Nephron (organoid): Measurements from ENCODE around the gene MOV10L1.

Source experiments
- H3K27ac Mint-ChIP-seq, 3 experiments: 2 replicates each; pipeline ENCODE4 v1.8.0; 2020; ENCODE audit warnings: mixed read lengths in 3 of 3, mild to moderate bottlenecking in 2 of 3, moderate library complexity in 1 of 3
- H3K27me3 Mint-ChIP-seq: 2 replicates; pipeline ENCODE4 v1.8.0; 2021; ENCODE audit warnings: low read depth, mild to moderate bottlenecking, moderate library complexity, mixed read lengths
- H3K36me3 Mint-ChIP-seq: 2 replicates; pipeline ENCODE4 v1.8.0; 2020; ENCODE audit warnings: low read depth, mixed read lengths
- H3K4me1 Mint-ChIP-seq: 2 replicates; pipeline ENCODE4 v1.8.0; 2020; ENCODE audit warnings: mixed read lengths
- H3K4me3 Mint-ChIP-seq, 3 experiments: 2 replicates each; pipeline ENCODE4 v1.8.0; 2020; ENCODE audit warnings: mild to moderate bottlenecking in 3 of 3, mixed read lengths in 3 of 3, moderate library complexity in 2 of 3
- H3K9me3 Mint-ChIP-seq: 2 replicates; pipeline ENCODE4 v1.8.0; 2020; ENCODE audit warnings: mixed read lengths
- TF ChIP-seq, protein P1 (sequence below), 3 experiments: fragments of 200-600 bp; sonication (generic); IDR thresholded peaks; one replicate each; pipeline ENCODE4 v1.5.0; 2021; ENCODE audit warnings: antibody characterized with exemption in 3 of 3; ENCODE audit not compliant: unreplicated experiment in 3 of 3

The MOV10L1 gene

DNA sequence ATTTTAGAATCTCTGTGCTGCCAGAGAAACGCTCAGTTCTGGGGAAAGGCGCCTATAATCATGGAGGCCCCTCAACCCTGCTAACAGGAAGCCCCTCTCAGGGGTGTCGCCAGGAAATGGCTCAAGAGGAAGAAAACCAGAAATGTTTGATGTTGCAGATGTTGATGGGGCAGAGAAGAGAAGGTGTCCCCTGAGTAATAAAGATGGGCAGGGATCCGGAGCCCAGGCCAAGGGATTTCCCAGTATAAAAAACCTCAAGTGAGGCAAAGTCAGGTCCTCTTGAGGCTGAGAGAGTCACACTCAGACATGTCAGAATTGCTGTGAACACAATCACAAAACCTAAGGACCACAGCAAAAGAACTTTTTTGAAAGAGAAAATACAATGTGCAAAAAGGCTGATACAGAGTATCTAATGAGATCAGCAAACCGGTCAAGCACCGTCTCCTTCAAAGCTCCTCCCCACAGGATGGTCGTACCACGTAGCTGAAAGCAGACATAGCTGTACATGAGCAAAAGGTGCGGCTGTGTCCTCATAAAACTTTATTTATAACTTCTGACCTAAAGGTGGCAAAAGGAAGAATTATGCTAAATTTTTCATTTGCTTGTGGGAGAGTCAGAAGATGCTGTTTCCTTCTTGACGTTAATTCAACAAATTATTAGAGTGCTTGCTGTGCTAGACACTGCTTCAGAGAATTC lies 12.2 kb downstream of the MOV10L1 start:
- Mint-ChIP-seq H3K4me3 (no peak overlapping the region), H3K9me3 (no peaks in the 10 kb centered on the region), H3K27me3 (peaks cover 11% of the 10 kb centered on the region), H3K36me3 (no peaks in the 10 kb centered on the region), H3K4me1 (peaks cover 7% of the 10 kb centered on the region), H3K27ac (no peak overlapping the region)
- TF ChIP-seq, protein P1, sequence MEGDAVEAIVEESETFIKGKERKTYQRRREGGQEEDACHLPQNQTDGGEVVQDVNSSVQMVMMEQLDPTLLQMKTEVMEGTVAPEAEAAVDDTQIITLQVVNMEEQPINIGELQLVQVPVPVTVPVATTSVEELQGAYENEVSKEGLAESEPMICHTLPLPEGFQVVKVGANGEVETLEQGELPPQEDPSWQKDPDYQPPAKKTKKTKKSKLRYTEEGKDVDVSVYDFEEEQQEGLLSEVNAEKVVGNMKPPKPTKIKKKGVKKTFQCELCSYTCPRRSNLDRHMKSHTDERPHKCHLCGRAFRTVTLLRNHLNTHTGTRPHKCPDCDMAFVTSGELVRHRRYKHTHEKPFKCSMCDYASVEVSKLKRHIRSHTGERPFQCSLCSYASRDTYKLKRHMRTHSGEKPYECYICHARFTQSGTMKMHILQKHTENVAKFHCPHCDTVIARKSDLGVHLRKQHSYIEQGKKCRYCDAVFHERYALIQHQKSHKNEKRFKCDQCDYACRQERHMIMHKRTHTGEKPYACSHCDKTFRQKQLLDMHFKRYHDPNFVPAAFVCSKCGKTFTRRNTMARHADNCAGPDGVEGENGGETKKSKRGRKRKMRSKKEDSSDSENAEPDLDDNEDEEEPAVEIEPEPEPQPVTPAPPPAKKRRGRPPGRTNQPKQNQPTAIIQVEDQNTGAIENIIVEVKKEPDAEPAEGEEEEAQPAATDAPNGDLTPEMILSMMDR (IDR thresholded peaks at IDR 0.05; ENCODE audit: unreplicated experiment in 3 of 3): no peak

GRCh38 chr22:50102946-50103345 lies 13.1 kb downstream of the MOV10L1 start:
- H3K27ac Mint-ChIP-seq: no peak overlapping the region
- H3K4me1 Mint-ChIP-seq: peaks cover 7% of the 10 kb centered on the region
- H3K4me3 Mint-ChIP-seq: no peak overlapping the region
- H3K27me3 Mint-ChIP-seq: peaks cover 14% of the 10 kb centered on the region
- TF ChIP-seq, protein P1 (IDR thresholded peaks at IDR 0.05; ENCODE audit: unreplicated experiment in 3 of 3): no peak
- H3K36me3 Mint-ChIP-seq: no peaks in the 10 kb centered on the region
- no peaks in the 10 kb centered on the region for H3K9me3 Mint-ChIP-seq

DNA sequence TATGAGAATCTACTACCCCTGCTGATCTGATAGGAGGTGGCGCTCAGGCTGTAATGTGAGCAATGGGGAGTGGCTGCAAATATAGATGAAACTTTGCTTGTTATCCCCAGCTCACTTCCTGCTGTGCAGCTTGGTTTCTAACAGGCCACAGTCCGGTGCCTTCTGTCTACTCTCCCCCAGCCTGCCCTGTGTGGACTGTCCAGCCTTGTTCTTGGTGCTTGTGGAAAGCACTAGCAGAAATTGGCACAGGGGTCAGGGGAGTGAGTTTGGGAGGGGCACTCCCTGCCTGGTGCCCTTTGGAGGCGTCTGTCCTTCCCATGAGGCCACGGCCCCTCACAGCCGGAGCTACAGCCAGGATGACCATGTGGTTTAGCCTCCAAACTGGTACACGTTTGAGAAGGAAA lies 14.3 kb downstream of the MOV10L1 start:
- H3K27me3 Mint-ChIP-seq: peaks cover 14% of the 10 kb centered on the region
- TF ChIP-seq, protein P1 (IDR thresholded peaks at IDR 0.05; ENCODE audit: unreplicated experiment in 3 of 3): no peak
- no peak overlapping the region for H3K4me3 Mint-ChIP-seq
- no peaks in the 10 kb centered on the region for H3K9me3 Mint-ChIP-seq
- peaks cover 7% of the 10 kb centered on the region for H3K4me1 Mint-ChIP-seq
- H3K27ac Mint-ChIP-seq: no peak overlapping the region
- no peaks in the 10 kb centered on the region for H3K36me3 Mint-ChIP-seq

- Mint-ChIP-seq H3K4me3 (no peak overlapping the region), H3K36me3 (no peaks in the 10 kb centered on the region), H3K27ac (peak overlapping the region; percentile 53 to 92 (median 57)), H3K4me1 (peaks cover 7% of the 10 kb centered on the region), H3K9me3 (no peaks in the 10 kb centered on the region), H3K27me3 (peaks cover 6% of the 10 kb centered on the region)
- TF ChIP-seq, protein P1 (IDR thresholded peaks at IDR 0.05; ENCODE audit: unreplicated experiment in 3 of 3): no peak
These were observed 15.6 kb downstream of the MOV10L1 start for GRCh38 chr22:50105208-50106100.

DNA sequence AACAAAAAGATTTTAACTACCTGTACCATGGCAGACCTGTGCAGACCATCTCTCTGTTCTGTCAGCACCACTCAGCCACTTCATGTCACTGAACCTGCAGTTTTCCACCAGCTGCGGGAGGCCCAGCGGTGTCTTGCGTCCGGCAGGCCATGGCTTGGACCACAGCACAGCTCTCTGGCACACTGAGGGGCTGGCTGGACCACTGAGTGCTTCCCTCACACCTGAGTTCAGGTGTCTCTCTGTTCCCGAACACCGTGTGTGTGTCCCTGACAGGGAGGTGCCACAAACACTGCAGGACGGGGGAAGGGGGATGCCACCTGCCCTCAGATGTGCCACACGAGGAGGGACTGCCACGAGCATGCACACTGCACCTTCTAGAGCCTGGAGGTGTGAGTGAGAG lies 17.7 kb downstream of the MOV10L1 start:
- Mint-ChIP-seq H3K36me3 (no peaks in the 10 kb centered on the region), H3K4me1 (peaks cover 7% of the 10 kb centered on the region), H3K27ac (no peak overlapping the region)

More for the DNA sequence above, 17.7 kb downstream of the MOV10L1 start:
- Mint-ChIP-seq H3K4me3 (no peak overlapping the region), H3K9me3 (no peaks in the 10 kb centered on the region), H3K27me3 (peaks cover 4% of the 10 kb centered on the region)
- TF ChIP-seq, protein P1 (IDR thresholded peaks at IDR 0.05; ENCODE audit: unreplicated experiment in 3 of 3): no peak
